Mesendoderm (in vitro differentiated cells): Measurements from ENCODE around the gene SCN9A.

ENCODE experiments used
- DNase-seq: peaks from one replicate; pipeline ENCODE4 v3.0.0; 2013
- H2AK5ac ChIP-seq: 2 replicates; pipeline ENCODE4 v1.6.1; 2013; ENCODE audit warnings: low read length, inconsistent platforms
- H2BK120ac ChIP-seq: 2 replicates; pipeline ENCODE4 v1.6.1; 2013; ENCODE audit warnings: low read depth, mild to moderate bottlenecking, low read length, moderate library complexity, mixed read lengths
- H2BK15ac ChIP-seq: replicated peaks from 2 replicates; pipeline ENCODE4 v1.6.1; 2013; ENCODE audit warnings: low read depth, mild to moderate bottlenecking, moderate library complexity
- H2BK5ac ChIP-seq: 2 replicates; pipeline ENCODE4 v1.6.1; 2013; ENCODE audit warnings: low read length, inconsistent platforms
- H3K18ac ChIP-seq: 2 replicates; pipeline ENCODE4 v1.6.1; 2013; ENCODE audit warnings: mild to moderate bottlenecking, low read length, mixed read lengths
- H3K23ac ChIP-seq: one replicate; pipeline ENCODE4 v1.6.1; 2013; ENCODE audit warnings: low read length
- H3K27ac ChIP-seq: 2 replicates; pipeline ENCODE4 v1.5.1; 2013; ENCODE audit warnings: low read depth, mild to moderate bottlenecking, inconsistent platforms, low read length, moderate library complexity
- H3K27me3 ChIP-seq: 2 replicates; pipeline ENCODE4 v1.6.1; 2013; ENCODE audit warnings: low read length, control low read depth, mild to moderate bottlenecking, inconsistent platforms; ENCODE audit not compliant: insufficient read depth, poor library complexity
- H3K36me3 ChIP-seq: 2 replicates; pipeline ENCODE4 v1.6.1; 2013; ENCODE audit warnings: low read length, inconsistent platforms; ENCODE audit not compliant: control insufficient read depth, insufficient read depth
- H3K4ac ChIP-seq: one replicate; pipeline ENCODE4 v1.6.1; 2013; ENCODE audit warnings: low read depth, mild to moderate bottlenecking, low read length, moderate library complexity
- H3K4me1 ChIP-seq: 2 replicates; pipeline ENCODE4 v1.6.1; 2013; ENCODE audit warnings: low read depth, low read length, inconsistent platforms; ENCODE audit not compliant: control insufficient read depth
- H3K4me2 ChIP-seq: 2 replicates; pipeline ENCODE4 v1.6.1; 2013; ENCODE audit warnings: low read length
- H3K4me3 ChIP-seq: 2 replicates; pipeline ENCODE4 v1.5.1; 2013; ENCODE audit warnings: mild to moderate bottlenecking, low read length
- H3K56ac ChIP-seq: one replicate; pipeline ENCODE4 v1.6.1; 2013; ENCODE audit warnings: low read length
- H3K79me1 ChIP-seq: 2 replicates; pipeline ENCODE4 v1.6.1; 2013; ENCODE audit warnings: low read length, inconsistent platforms
- H3K79me2 ChIP-seq: 2 replicates; pipeline ENCODE4 v1.6.1; 2013; ENCODE audit warnings: mild to moderate bottlenecking, low read length; ENCODE audit not compliant: control insufficient read depth, insufficient read depth
- H3K9ac ChIP-seq: 2 replicates; pipeline ENCODE4 v1.6.1; 2013; ENCODE audit warnings: low read length, inconsistent platforms
- H4K5ac ChIP-seq: one replicate; pipeline ENCODE4 v1.6.1; 2013; ENCODE audit warnings: low read length
- H4K8ac ChIP-seq: one replicate; pipeline ENCODE4 v1.6.1; 2013; ENCODE audit warnings: low read depth, mild to moderate bottlenecking, control low read depth, low read length, moderate library complexity
- WGBS: extraction: QIAGEN DNeasy Blood & Tissue Kit; methylation state at CpG from one replicate; pipeline ENCODE4 v1.1.7; 2013; ENCODE audit warnings: low lambda C conversion rate, missing lambda C conversion rate; ENCODE audit not compliant: insufficient coverage; ENCODE audit errors: extremely low coverage; 5-methylcytosine and 5-hydroxymethylcytosine counted together

Gene SCN9A

GRCh38 chr2:166304656-166305055 lies 71.1 kb downstream of the SCN9A start:
- H3K4me1 ChIP-seq: no peaks in the 10 kb centered on the region
- H3K56ac ChIP-seq: no peak overlapping the region
- no peak overlapping the region for H2AK5ac ChIP-seq
- no peak overlapping the region for H2BK5ac ChIP-seq
- H3K18ac ChIP-seq: no peak overlapping the region
- H3K4me2 ChIP-seq: no peak overlapping the region
- no peak overlapping the region for H3K23ac ChIP-seq
- H2BK120ac ChIP-seq: no peak overlapping the region
- no peaks in the 10 kb centered on the region for H3K79me1 ChIP-seq
- no peaks in the 10 kb centered on the region for H3K27me3 ChIP-seq
- no peak overlapping the region for H4K5ac ChIP-seq
- no CpG with 5 or more reads among the region's 1 CpG for WGBS
- no peaks in the 10 kb centered on the region for H3K36me3 ChIP-seq
- H3K9ac ChIP-seq: no peak overlapping the region
- H3K4me3 ChIP-seq: no peak overlapping the region
- no peak overlapping the region for H4K8ac ChIP-seq
- no peak for DNase-seq
- no peaks in the 10 kb centered on the region for H3K79me2 ChIP-seq
- no peak overlapping the region for H2BK15ac ChIP-seq
- no peak overlapping the region for H3K4ac ChIP-seq
- H3K27ac ChIP-seq: no peak overlapping the region

DNA sequence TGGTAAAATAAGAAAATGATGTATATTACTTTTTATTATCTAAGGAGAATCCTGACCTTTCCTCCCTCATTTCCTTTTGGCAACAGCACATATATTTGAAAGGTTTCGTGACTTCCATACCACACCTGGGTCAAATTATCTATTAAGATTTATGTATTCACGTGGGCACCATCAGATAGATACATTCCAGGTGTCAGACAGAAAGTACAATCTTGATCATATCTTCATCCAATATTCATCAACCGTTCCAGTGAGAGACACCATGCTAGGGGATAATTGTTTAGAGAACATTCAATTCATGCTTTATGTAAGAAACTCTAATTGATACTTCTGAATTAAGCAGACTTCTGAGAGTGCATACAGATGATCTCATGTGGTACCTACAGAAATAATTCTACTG lies 73.7 kb downstream of the SCN9A start:
- H2BK5ac ChIP-seq: no peak overlapping the region
- H3K79me2 ChIP-seq: no peaks in the 10 kb centered on the region
- no peaks in the 10 kb centered on the region for H3K79me1 ChIP-seq
- H3K4me1 ChIP-seq: no peaks in the 10 kb centered on the region
- H2BK15ac ChIP-seq: no peak overlapping the region
- H3K23ac ChIP-seq: no peak overlapping the region
- no peak overlapping the region for H4K8ac ChIP-seq
- H3K4me2 ChIP-seq: no peak overlapping the region
- H3K4me3 ChIP-seq: no peak overlapping the region
- H3K27me3 ChIP-seq: no peaks in the 10 kb centered on the region
- WGBS: no CpG with 5 or more reads among the region's 3 CpGs
- no peak overlapping the region for H3K18ac ChIP-seq
- H4K5ac ChIP-seq: no peak overlapping the region
- H3K56ac ChIP-seq: no peak overlapping the region
- no peak overlapping the region for H3K4ac ChIP-seq
- H3K9ac ChIP-seq: no peak overlapping the region
- no peak for DNase-seq
- H3K27ac ChIP-seq: no peak overlapping the region
- no peak overlapping the region for H2AK5ac ChIP-seq
- no peak overlapping the region for H2BK120ac ChIP-seq
- H3K36me3 ChIP-seq: no peaks in the 10 kb centered on the region

GRCh38 chr2:166297951-166298350 lies 77.8 kb downstream of the SCN9A start:
- Histone ChIP-seq H3K27ac (no peak overlapping the region), H3K4me3 (no peak overlapping the region), H4K5ac (no peak overlapping the region), H3K23ac (no peak overlapping the region), H2BK15ac (no peak overlapping the region), H3K79me1 (no peaks in the 10 kb centered on the region), H4K8ac (no peak overlapping the region), H3K56ac (no peak overlapping the region), H3K4me1 (no peaks in the 10 kb centered on the region), H2BK120ac (no peak overlapping the region), H3K4ac (no peak overlapping the region), H3K18ac (no peak overlapping the region), H3K79me2 (no peaks in the 10 kb centered on the region), H3K9ac (no peak overlapping the region), H2AK5ac (no peak overlapping the region), H3K27me3 (no peaks in the 10 kb centered on the region), H3K4me2 (no peak overlapping the region), H2BK5ac (no peak overlapping the region), H3K36me3 (no peaks in the 10 kb centered on the region)
- WGBS: no CpG with 5 or more reads among the region's 2 CpGs
- DNase-seq: no peak

DNA sequence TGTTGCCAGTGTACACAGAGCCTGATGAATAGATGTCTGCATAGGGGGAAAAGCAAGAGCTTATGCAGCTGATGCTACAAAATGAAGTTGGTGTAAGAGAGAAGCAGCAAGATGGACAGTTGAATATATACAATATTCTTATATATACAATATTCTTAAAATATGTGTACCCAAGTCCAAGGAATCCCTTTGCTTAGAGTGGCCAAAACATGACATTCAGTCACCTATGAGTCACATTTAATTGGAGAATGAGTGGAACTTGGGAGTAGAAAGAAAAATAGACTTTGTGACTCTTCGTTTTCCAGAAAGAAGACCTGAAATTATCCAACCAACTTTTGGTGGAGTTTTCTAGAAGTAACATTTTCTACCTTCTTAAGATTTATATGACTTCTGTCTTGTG lies 81.8 kb downstream of the SCN9A start:
- WGBS: no CpG with 5 or more reads among the region's 1 CpG
- H4K5ac ChIP-seq: no peak overlapping the region
- no peak for DNase-seq

DNA sequence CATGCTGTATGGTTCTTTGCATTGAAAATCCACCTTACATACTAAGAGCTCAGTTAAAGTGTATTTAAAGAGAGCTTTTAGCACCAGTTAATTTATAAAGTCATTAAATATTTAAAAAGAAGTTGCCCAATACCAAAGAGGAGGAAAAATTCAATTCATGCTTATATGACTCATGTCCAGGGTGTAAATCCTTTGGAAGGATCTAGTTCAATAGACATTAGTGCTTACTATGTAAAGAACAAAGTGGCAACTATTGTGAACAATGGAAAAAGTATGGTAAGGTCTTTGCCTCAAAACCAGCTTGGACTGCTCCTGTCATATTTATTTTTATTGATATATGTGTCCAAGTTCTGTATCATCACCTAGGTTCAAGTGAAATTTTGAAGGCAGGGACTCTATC lies 90.5 kb downstream of the SCN9A start:
- Histone ChIP-seq H2AK5ac (no peak overlapping the region), H3K36me3 (no peaks in the 10 kb centered on the region), H3K18ac (no peak overlapping the region), H3K4ac (no peak overlapping the region), H3K27me3 (no peaks in the 10 kb centered on the region), H2BK15ac (no peak overlapping the region), H4K8ac (no peak overlapping the region), H3K27ac (no peak overlapping the region), H3K79me1 (no peaks in the 10 kb centered on the region), H4K5ac (no peak overlapping the region), H3K23ac (no peak overlapping the region), H3K4me2 (no peak overlapping the region), H3K9ac (no peak overlapping the region), H3K4me3 (no peak overlapping the region), H3K79me2 (no peaks in the 10 kb centered on the region), H2BK5ac (no peak overlapping the region), H3K4me1 (no peaks in the 10 kb centered on the region), H2BK120ac (no peak overlapping the region), H3K56ac (no peak overlapping the region)
- DNase-seq: no peak

More for the DNA sequence above, 81.8 kb downstream of the SCN9A start:
- Histone ChIP-seq H3K79me1 (no peaks in the 10 kb centered on the region), H2BK15ac (no peak overlapping the region), H3K23ac (no peak overlapping the region), H3K4me2 (no peak overlapping the region), H3K4me1 (no peaks in the 10 kb centered on the region), H4K8ac (no peak overlapping the region), H3K4ac (no peak overlapping the region), H3K56ac (no peak overlapping the region), H3K27ac (no peak overlapping the region), H2AK5ac (no peak overlapping the region), H3K36me3 (no peaks in the 10 kb centered on the region), H3K27me3 (no peaks in the 10 kb centered on the region), H3K4me3 (no peak overlapping the region), H3K9ac (no peak overlapping the region), H3K18ac (no peak overlapping the region), H2BK5ac (no peak overlapping the region), H2BK120ac (no peak overlapping the region), H3K79me2 (no peaks in the 10 kb centered on the region)

DNA sequence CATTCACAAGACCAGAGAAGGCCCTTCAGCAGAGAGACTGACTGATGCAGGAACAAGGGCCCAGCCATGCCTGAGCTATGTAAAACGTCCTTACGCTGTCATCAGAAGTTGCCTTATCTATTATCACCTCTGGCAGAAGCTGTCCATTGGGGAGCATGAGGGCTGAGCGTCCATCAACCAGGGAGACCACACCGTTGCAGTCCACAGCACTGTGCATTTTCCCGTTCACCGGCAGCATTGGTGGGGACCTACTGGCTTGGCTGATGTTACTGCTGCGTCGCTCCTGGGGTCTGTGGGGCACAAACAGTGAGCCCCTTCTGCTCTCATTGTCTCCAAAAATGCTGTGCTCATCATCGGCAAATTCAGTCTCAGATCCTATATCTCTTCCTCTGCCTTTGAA lies 91.4 kb downstream of the SCN9A start:
- no peaks in the 10 kb centered on the region for H3K79me1 ChIP-seq
- no peak overlapping the region for H2BK15ac ChIP-seq

More for the DNA sequence above, 91.4 kb downstream of the SCN9A start:
- no peak overlapping the region for H2AK5ac ChIP-seq
- H3K4me1 ChIP-seq: no peaks in the 10 kb centered on the region
- H3K4ac ChIP-seq: no peak overlapping the region
- H3K4me2 ChIP-seq: no peak overlapping the region
- H3K27me3 ChIP-seq: no peaks in the 10 kb centered on the region
- H3K36me3 ChIP-seq: no peaks in the 10 kb centered on the region
- H4K5ac ChIP-seq: no peak overlapping the region
- no CpG with 5 or more reads among the region's 9 CpGs for WGBS
- H3K4me3 ChIP-seq: no peak overlapping the region
- H3K9ac ChIP-seq: no peak overlapping the region
- no peak overlapping the region for H3K27ac ChIP-seq
- no peak overlapping the region for H3K18ac ChIP-seq
- H2BK120ac ChIP-seq: no peak overlapping the region
- no peaks in the 10 kb centered on the region for H3K79me2 ChIP-seq
- H3K56ac ChIP-seq: no peak overlapping the region
- no peak overlapping the region for H4K8ac ChIP-seq
- H2BK5ac ChIP-seq: no peak overlapping the region
- no peak overlapping the region for H3K23ac ChIP-seq
- no peak for DNase-seq
